ENCODE data around the gene LCN1. TPM values are rescaled to one million over a fixed set of nuclear protein-coding genes. Genes with fewer than 3 reads are reported as not detected.

LCN1 gene
- total and polyA plus RNA-seq, 2 donors (not counting 3 experiments of a cell fraction or from before 2014, with no cell fraction given), result not detected

DNA sequence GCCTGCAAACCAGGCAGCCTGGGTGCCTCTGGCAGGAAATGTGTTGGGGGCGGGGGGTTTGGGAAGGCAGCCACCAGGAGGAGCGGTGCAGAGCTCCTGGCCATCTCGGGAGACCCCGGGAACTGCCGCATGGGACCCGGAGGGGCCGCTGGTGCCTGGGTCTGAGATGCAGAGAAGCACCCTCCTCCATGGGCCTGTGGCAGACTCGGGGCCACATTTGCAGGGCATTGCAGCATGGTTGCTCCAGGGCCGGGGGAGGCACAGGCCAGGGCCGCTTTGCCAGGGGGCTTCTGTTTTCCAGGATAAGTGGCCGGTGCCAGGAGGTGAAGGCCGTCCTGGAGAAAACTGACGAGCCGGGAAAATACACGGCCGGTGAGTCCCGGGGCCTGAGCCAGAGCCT lies 1.7 kb downstream of the LCN1 start:
- no peaks in the 10 kb centered on the region for H3K79me2 ChIP-seq (ENCODE audit: control insufficient read depth, insufficient read depth, low read length)
- no peak overlapping the region for H3K27ac ChIP-seq (ENCODE audit: insufficient read depth, low read depth, low read length)
- no peaks in the 10 kb centered on the region for H3K4me1 ChIP-seq (ENCODE audit: control insufficient read depth, extremely low read depth, insufficient read depth, low read length)
- no peaks in the 10 kb centered on the region for H3K27me3 ChIP-seq (ENCODE audit: control insufficient read depth in 2 of 2, insufficient read depth in 2 of 2, low read length in 2 of 2)
- TF ChIP-seq POLR2A (IDR thresholded peaks at IDR 0.05; ENCODE audit: low read depth, low read length), result no peak
- no peak for TF ChIP-seq MYC (IDR thresholded peaks at IDR 0.05; ENCODE audit: low read depth, low read length)
- TF ChIP-seq, protein P1, sequence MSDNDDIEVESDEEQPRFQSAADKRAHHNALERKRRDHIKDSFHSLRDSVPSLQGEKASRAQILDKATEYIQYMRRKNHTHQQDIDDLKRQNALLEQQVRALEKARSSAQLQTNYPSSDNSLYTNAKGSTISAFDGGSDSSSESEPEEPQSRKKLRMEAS (IDR thresholded peaks at IDR 0.05; ENCODE audit: insufficient read depth, insufficient read length), result no peak
- TF ChIP-seq EZH2 (IDR thresholded peaks at IDR 0.05; ENCODE audit: borderline replicate concordance, low read depth, low read length, severe bottlenecking), result no peak
- TF ChIP-seq POLR2AphosphoS5 (IDR thresholded peaks at IDR 0.05; ENCODE audit: insufficient read depth, low read depth, low read length), result no peak
- TF ChIP-seq, protein P2, sequence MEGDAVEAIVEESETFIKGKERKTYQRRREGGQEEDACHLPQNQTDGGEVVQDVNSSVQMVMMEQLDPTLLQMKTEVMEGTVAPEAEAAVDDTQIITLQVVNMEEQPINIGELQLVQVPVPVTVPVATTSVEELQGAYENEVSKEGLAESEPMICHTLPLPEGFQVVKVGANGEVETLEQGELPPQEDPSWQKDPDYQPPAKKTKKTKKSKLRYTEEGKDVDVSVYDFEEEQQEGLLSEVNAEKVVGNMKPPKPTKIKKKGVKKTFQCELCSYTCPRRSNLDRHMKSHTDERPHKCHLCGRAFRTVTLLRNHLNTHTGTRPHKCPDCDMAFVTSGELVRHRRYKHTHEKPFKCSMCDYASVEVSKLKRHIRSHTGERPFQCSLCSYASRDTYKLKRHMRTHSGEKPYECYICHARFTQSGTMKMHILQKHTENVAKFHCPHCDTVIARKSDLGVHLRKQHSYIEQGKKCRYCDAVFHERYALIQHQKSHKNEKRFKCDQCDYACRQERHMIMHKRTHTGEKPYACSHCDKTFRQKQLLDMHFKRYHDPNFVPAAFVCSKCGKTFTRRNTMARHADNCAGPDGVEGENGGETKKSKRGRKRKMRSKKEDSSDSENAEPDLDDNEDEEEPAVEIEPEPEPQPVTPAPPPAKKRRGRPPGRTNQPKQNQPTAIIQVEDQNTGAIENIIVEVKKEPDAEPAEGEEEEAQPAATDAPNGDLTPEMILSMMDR (IDR thresholded peaks at IDR 0.05; ENCODE audit: extremely low read depth in 1 of 2, insufficient read depth in 1 of 2, low read depth in 1 of 2, low read length in 2 of 2), result no peak
- BruUV-seq (replicated peaks), result no TSS peak
- ChIA-PET POLR2A (no interaction called here), CTCF (interaction anchor here (0.9 kb wide), 1 partner anchor 18 kb away, joined by 3 read pairs; no protein-coding TSS in a partner anchor)
- no peaks in the 10 kb centered on the region for H3K9me3 ChIP-seq (replicated peaks; ENCODE audit: control insufficient read depth, insufficient read depth, low read length)
- DNase-seq (ENCODE audit: low read depth, low spot score), result no peak
- H3K9me1 ChIP-seq (replicated peaks; ENCODE audit: control insufficient read depth, extremely low read depth, insufficient read depth, low read length), result no peaks in the 10 kb centered on the region
- no peak overlapping the region for H3K4me2 ChIP-seq (ENCODE audit: insufficient read depth, low read length)
- H3K36me3 ChIP-seq (ENCODE audit: control insufficient read depth in 2 of 2, extremely low read depth in 1 of 2, insufficient read depth in 2 of 2, low read length in 2 of 2), result no peaks in the 10 kb centered on the region
- dilution Hi-C loops (cut with MboI; ENCODE audit: extremely low pct_ligation_motif_present, low sequenced_read_pairs) (no loop called here), intact Hi-C loops (cut with micrococcal nuclease) (no loop called here)
- H4K20me1 ChIP-seq (replicated peaks; ENCODE audit: control insufficient read depth, extremely low read depth, insufficient read depth, low read length), result no peaks in the 10 kb centered on the region
- H3K9ac ChIP-seq (replicated peaks; ENCODE audit: extremely low read depth, insufficient read depth, low read length), result no peak overlapping the region
- no peak for FAIRE-seq
- no peak overlapping the region for H2AFZ ChIP-seq (ENCODE audit: low read depth, low read length)
- H3K4me3 ChIP-seq (replicated peaks in 1 of 3; ENCODE audit: insufficient read depth in 1 of 3, low read depth in 1 of 3, low read length in 3 of 3), result no peak overlapping the region
